GM21367 (cell line): ENCODE results near the gene LYPLA2.
"Not testable (repeated sequence)": the region's sequence is repeated elsewhere in the genome, so short reads cannot be mapped to it uniquely, and the experiment has no call there.

Experiments used
- ATAC-seq: cut with Tn5 transposase; IDR thresholded peaks from one replicate; pipeline ENCODE4 v1.9.1; 2021; ENCODE audit not compliant: unreplicated experiment

LYPLA2 gene

GRCh38 chr1:23799570-23800399 is 8.8 kb downstream of the LYPLA2 start:
- ATAC-seq: no peak

GRCh38 chr1:23800400-23801337 is 9.7 kb downstream of the LYPLA2 start, which contains the start of gene GALE:
GALE (minus strand) TSS chr1:23800754; CDS start chr1:23799007, 1,747 bp downstream.
- ATAC-seq: peak; percentile 58

- ATAC-seq: no peak
Measured at GRCh38 chr1:23801338-23801748, 10.4 kb downstream of the LYPLA2 start.

- no peak for ATAC-seq
Measured at GRCh38 chr1:23801876-23802275, 10.9 kb downstream of the LYPLA2 start.

- ATAC-seq: not testable (repeated sequence)
Measured at GRCh38 chr1:23802809-23803342, 11.9 kb downstream of the LYPLA2 start.

- no peak for ATAC-seq
Measured at GRCh38 chr1:23803674-23804073, 12.7 kb downstream of the LYPLA2 start.

- ATAC-seq: no peak
Measured at GRCh38 chr1:23804183-23804835, 13.4 kb downstream of the LYPLA2 start.

GRCh38 chr1:23805025-23805424 is 14.1 kb downstream of the LYPLA2 start:
- ATAC-seq: no peak

- ATAC-seq: no peak
Measured at GRCh38 chr1:23806280-23806679, 15.3 kb downstream of the LYPLA2 start.

- ATAC-seq: no peak
Measured at GRCh38 chr1:23807453-23807852, 16.5 kb downstream of the LYPLA2 start.

GRCh38 chr1:23809751-23810171 is 18.8 kb downstream of the LYPLA2 start:
- ATAC-seq: no peak

- ATAC-seq: no peak
Measured at GRCh38 chr1:23810818-23811540, 20.0 kb downstream of the LYPLA2 start.

- ATAC-seq: no peak
Measured at GRCh38 chr1:23814016-23814415, 23.1 kb downstream of the LYPLA2 start.

- ATAC-seq: no peak
Measured at GRCh38 chr1:23816361-23816760, 25.4 kb downstream of the LYPLA2 start.

- no peak for ATAC-seq
Measured at GRCh38 chr1:23816906-23817305, 26.0 kb downstream of the LYPLA2 start.

- ATAC-seq: no peak
Measured at GRCh38 chr1:23817633-23818032, 26.7 kb downstream of the LYPLA2 start.

GRCh38 chr1:23823767-23824166 is 32.8 kb downstream of the LYPLA2 start:
- ATAC-seq: no peak

GRCh38 chr1:23824711-23825075 is 33.7 kb downstream of the LYPLA2 start:
- no peak for ATAC-seq

GRCh38 chr1:23825076-23825761 is 34.3 kb downstream of the LYPLA2 start, which contains the start of gene HMGCL:
HMGCL (minus strand) TSS chr1:23825429; CDS start chr1:23825415, 14 bp downstream.
- peak; percentile 73 for ATAC-seq
